NCI-H2107 treated with DMSO at 0.1 percent for 48 hours (cell line): Measurements from ENCODE around the gene ACTMAP.

ENCODE experiments used
- DNase-seq: peaks from one replicate; lab custom pipeline; 2025; ENCODE audit not compliant: unreplicated experiment; lab: John Stamatoyannopoulos, UW

ACTMAP gene

GRCh38 chr19:40701758-40702157 is 48.5 kb downstream of the ACTMAP start:
- DNase-seq = no peak

DNA sequence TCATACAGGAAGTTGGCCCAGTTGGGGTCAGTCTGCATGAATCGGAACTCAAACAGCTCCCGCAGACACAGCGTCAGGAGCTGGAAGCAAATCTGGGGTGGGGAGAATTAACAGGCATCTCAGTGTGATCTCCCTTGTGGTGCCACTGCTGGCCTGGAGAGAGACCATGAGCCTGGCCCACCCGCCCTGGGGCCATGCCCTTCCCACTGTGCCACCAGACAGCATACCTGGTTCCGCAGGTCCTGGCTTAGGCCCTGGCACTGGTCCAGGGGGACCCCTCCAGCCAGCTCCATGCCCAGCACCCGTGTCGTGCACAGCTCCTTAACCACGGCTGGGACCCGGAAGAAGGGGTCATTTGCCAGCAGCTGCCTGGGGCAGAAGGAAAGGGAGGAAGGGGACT is 50.2 kb downstream of the ACTMAP start:
- no peak for DNase-seq

- DNase-seq = no peak
Observed at GRCh38 chr19:40697007-40697406, 53.3 kb downstream of the ACTMAP start.

DNA sequence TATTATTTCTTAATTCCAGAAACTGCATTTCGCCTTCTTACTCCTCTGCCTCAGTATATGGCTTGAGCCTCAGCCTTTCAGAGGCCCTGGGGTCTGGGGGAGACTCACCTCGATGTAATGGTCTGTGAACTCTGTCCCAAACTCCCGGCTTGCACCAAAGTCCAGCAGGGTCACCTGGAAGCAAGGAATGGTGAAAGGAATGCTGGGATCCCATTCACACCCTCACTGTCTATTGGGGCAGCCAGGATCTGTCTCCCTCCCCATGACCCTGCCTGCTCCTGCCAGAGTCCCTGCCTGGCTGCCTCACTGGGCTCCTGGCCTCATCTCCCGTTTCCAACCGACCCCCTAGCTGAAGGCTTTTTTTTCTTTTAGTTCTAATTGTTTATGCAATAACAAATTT is 54.4 kb downstream of the ACTMAP start:
- DNase-seq = no peak

- DNase-seq = no peak
Observed at GRCh38 chr19:40693896-40694295, 56.4 kb downstream of the ACTMAP start.

- DNase-seq = no peak
Observed at GRCh38 chr19:40693150-40693788, 57.0 kb downstream of the ACTMAP start.

- DNase-seq = no peak
Observed at GRCh38 chr19:40692212-40692551, 58.1 kb downstream of the ACTMAP start.

- DNase-seq = peak; percentile 91
Observed at GRCh38 chr19:40691421-40692211, 58.7 kb downstream of the ACTMAP start.
